ENCODE results near the gene TRIO. TPM values are rescaled to one million over a fixed set of nuclear protein-coding genes. Genes with fewer than 3 reads are reported as not detected.
"Not testable (repeated sequence)": the region's sequence is repeated elsewhere in the genome, so short reads cannot be mapped to it uniquely, and the experiment has no call there.

TRIO gene
- total RNA-seq, 6 donors from 2014 or later = 138 to 408 (median 156) TPM

DNA sequence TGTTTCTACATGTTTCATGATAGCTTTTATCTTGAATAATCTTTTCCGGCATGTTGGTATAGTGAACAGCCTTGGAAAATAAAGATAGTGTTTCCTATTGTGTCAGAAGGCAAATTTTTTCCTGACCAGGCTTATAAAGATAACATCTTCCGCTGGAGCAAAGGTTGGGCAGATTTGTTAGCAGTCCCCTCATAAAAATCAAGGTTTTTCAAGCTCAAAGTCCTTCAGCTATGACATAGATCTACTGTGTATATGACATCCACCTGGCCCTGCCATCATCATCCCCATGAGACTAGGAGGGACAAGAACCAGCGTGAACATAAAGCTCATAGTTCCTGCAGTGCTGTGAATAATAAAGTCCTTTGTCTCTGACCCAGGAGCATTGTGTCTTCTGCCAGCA lies 408.1 kb downstream of the TRIO start:
- DNase-seq (no peak), ATAC-seq (ENCODE audit: low FRiP score in 2 of 2) (no peak)
- H3K9me3 ChIP-seq = no peaks in the 10 kb centered on the region
- WGBS, 2 donors = 87 to 91% methylated on average over 3 of the region's 3 CpGs
- H3K4me1 ChIP-seq = no peaks in the 10 kb centered on the region
- TF ChIP-seq, protein P1, sequence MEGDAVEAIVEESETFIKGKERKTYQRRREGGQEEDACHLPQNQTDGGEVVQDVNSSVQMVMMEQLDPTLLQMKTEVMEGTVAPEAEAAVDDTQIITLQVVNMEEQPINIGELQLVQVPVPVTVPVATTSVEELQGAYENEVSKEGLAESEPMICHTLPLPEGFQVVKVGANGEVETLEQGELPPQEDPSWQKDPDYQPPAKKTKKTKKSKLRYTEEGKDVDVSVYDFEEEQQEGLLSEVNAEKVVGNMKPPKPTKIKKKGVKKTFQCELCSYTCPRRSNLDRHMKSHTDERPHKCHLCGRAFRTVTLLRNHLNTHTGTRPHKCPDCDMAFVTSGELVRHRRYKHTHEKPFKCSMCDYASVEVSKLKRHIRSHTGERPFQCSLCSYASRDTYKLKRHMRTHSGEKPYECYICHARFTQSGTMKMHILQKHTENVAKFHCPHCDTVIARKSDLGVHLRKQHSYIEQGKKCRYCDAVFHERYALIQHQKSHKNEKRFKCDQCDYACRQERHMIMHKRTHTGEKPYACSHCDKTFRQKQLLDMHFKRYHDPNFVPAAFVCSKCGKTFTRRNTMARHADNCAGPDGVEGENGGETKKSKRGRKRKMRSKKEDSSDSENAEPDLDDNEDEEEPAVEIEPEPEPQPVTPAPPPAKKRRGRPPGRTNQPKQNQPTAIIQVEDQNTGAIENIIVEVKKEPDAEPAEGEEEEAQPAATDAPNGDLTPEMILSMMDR (IDR thresholded peaks at IDR 0.05) = no peak
- TF ChIP-seq EP300 (IDR thresholded peaks at IDR 0.05) = no peak
- TF ChIP-seq POLR2AphosphoS5 (IDR thresholded peaks at IDR 0.05) = no peak
- TF ChIP-seq POLR2A (IDR thresholded peaks at IDR 0.05) = no peak
- H3K27me3 ChIP-seq = no peaks in the 10 kb centered on the region
- H3K36me3 ChIP-seq = no peaks in the 10 kb centered on the region
- H3K27ac ChIP-seq = no peak overlapping the region
- no peak overlapping the region for H3K4me3 ChIP-seq

DNA sequence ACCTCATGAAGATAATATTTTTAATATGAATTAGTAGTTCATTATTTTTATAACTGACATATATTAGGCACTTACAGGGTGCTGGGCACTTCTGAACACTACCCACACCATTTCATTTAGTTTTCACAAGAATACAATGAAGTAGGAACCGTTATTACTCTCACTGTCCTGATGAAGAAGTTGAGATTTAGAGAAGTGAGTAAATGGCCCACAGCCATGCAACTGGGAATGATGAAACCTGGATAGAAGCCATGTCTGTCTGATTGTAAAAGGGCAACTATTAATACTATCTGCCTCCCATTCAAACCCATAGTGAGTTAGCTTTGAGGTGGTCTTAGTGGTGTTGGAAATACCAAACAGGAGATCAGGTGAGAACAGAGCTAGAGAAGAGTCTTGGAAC lies 408.9 kb downstream of the TRIO start:
- Histone ChIP-seq H3K27me3 (no peaks in the 10 kb centered on the region), H3K9me3 (no peaks in the 10 kb centered on the region), H3K36me3 (no peaks in the 10 kb centered on the region), H3K4me1 (peaks cover 0 to 2% (median under 1%) of the 10 kb centered on the region in 4 donors), H3K27ac (no peak overlapping the region), H3K4me3 (no peak overlapping the region)
- TF ChIP-seq POLR2A (IDR thresholded peaks at IDR 0.05) = no peak
- TF ChIP-seq, protein P1 (IDR thresholded peaks at IDR 0.05) = no peak
- no peak for TF ChIP-seq EP300 (IDR thresholded peaks at IDR 0.05)
- TF ChIP-seq POLR2AphosphoS5 (IDR thresholded peaks at IDR 0.05) = no peak
- 54 to 60% methylated on average over 1 of the region's 1 CpG for WGBS, 2 donors
- peak in 1 of 2 donors; percentile 36 for DNase-seq
- peak; percentile 59 to 62 for ATAC-seq (ENCODE audit: low FRiP score in 2 of 2)

DNA sequence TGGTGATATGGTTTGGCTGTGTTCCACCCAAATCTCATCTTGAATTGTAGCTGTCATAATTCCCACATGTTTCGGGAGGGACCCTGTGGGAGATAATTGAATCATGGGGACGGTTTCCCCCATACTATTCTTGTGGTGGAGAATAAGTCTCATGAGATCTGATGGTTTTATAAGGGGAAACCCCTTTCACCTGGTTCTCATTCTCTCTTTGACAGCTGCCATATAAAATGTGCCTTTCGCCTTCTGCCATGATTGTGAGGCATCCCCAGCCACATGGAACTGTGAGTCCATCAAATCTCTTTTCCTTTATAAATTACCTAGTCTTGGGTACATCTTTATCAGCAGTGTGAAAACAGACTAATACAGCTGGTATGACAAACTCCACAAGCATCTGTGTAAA lies 411.1 kb downstream of the TRIO start:
- not testable (repeated sequence) for H3K27me3 ChIP-seq; ATAC-seq (ENCODE audit: low FRiP score in 2 of 2); H3K9me3 ChIP-seq; H3K27ac ChIP-seq; H3K4me3 ChIP-seq; DNase-seq; H3K36me3 ChIP-seq
- WGBS, 2 donors = 91 to 92% methylated on average over 3 of the region's 3 CpGs
- H3K4me1 ChIP-seq = peaks cover 3 to 12% (median 7%) of the 10 kb centered on the region in 4 donors

DNA sequence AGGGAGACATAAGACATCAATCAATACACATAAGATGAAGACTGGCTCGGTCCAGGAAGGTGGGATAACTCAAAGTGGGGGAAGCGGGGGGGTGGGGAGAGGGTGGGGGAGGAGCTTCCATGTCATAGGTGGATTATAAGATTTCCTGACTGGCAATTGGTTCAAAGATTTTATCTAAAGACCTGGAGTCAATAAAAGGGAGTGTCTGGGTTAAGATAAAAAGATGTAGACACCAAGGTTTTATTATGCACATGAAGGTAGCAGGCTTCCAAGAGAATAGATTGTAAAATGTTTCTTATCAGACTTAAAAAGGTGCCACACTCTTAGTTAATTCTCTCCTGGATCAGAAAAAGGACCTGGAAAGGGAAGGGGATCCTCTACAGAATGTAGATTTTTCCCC lies 412.9 kb downstream of the TRIO start:
- Histone ChIP-seq H3K9me3 (no peaks in the 10 kb centered on the region), H3K27me3 (no peaks in the 10 kb centered on the region), H3K27ac (no peak overlapping the region), H3K4me3 (no peak overlapping the region), H3K4me1 (peaks cover 3 to 12% (median 10%) of the 10 kb centered on the region in 4 donors), H3K36me3 (no peaks in the 10 kb centered on the region)
- DNase-seq (no peak), ATAC-seq (ENCODE audit: low FRiP score in 2 of 2) (no peak)
- 83 to 91% methylated on average over 2 of the region's 2 CpGs for WGBS, 2 donors
- TF ChIP-seq, protein P1 (IDR thresholded peaks at IDR 0.05) = no peak
- TF ChIP-seq POLR2A (IDR thresholded peaks at IDR 0.05) = no peak
- TF ChIP-seq EP300 (IDR thresholded peaks at IDR 0.05) = no peak
- TF ChIP-seq POLR2AphosphoS5 (IDR thresholded peaks at IDR 0.05) = no peak

DNA sequence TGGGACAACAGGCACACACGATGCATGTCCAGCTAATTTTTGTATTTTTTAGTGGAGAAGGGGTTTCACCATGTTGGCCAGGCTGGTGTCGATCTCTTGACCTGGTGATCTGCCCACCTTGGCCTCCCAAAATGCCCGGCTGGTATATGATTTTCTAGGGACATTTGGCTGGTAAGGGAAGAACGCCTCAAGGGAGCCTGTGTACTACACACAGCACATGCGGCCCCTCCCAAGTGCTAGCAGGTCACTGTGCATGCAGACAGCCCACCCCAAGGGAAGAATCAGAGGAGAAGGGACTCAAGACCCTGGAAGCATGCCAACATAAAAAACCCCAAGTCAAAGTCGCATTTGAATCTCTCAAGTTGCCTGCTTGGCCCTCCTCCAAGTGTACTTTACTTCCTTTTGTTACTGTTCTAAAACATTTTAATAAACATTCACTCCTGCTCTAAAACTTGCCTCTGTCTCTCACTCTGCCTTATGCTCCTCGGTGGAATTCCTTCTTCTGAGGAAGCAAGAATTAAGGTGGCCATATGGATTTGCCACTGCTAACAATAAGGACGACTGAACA lies 414.1 kb downstream of the TRIO start:
- Histone ChIP-seq H3K36me3 (no peaks in the 10 kb centered on the region), H3K4me3 (no peak overlapping the region)

More for the DNA sequence above, 414.1 kb downstream of the TRIO start:
- no peak for DNase-seq
- H3K9me3 ChIP-seq = no peaks in the 10 kb centered on the region
- H3K27me3 ChIP-seq = no peaks in the 10 kb centered on the region
- no peak overlapping the region for H3K27ac ChIP-seq
- H3K4me1 ChIP-seq = peaks cover 3 to 12% (median 10%) of the 10 kb centered on the region in 4 donors
- ATAC-seq (ENCODE audit: low FRiP score in 2 of 2) = no peak
- 46 to 48% methylated on average over 8 of the region's 8 CpGs for WGBS, 2 donors
- no peak for TF ChIP-seq POLR2AphosphoS5 (IDR thresholded peaks at IDR 0.05)
- TF ChIP-seq POLR2A (IDR thresholded peaks at IDR 0.05) = no peak
- no peak for TF ChIP-seq EP300 (IDR thresholded peaks at IDR 0.05)
- TF ChIP-seq, protein P1 (IDR thresholded peaks at IDR 0.05) = no peak

Measured in upper lobe of left lung (tissue), 6 donors.